OCI-LY7 (cell line): ENCODE results near the gene BCLAF1. TPM values are rescaled to one million over a fixed set of nuclear protein-coding genes. Genes with fewer than 3 reads are reported as not detected.

Experiments
- BruUV-seq: library from RNA; stranded (reverse); fragments of 400-500 nt; replicated peaks from 2 replicates; lab custom pipeline; 2021; lab: Mats Ljungman, UMichigan
- CTCF ChIA-PET: fragments of 300-600 bp; sonication (Branson Sonifier 250); formaldehyde crosslinking; loops from one replicate; lab custom pipeline; 2022; ENCODE audit warnings: antibody characterized with exemption; ENCODE audit not compliant: unreplicated experiment; lab: Charles Lee
- POLR2A ChIA-PET: fragments of 300-600 bp; sonication (Branson Sonifier 250); formaldehyde crosslinking; loops from one replicate; lab custom pipeline; 2022; ENCODE audit warnings: antibody characterized with exemption; lab: Charles Lee
- DNase-seq: peaks from one replicate; pipeline ENCODE4 v3.0.0-alpha.2; 2015; ENCODE audit warnings: low spot score
- H2AFZ ChIP-seq: fragments of 200-600 bp; sonication (generic), shearing (Covaris generic); 2 replicates; pipeline ENCODE4 v1.6.1; 2014; ENCODE audit warnings: mild to moderate bottlenecking, antibody characterized with exemption, low read length, moderate library complexity
- H3K27ac ChIP-seq: fragments of 200-600 bp; sonication (generic); 2 replicates; pipeline ENCODE4 v1.5.1; 2014; ENCODE audit warnings: mixed run types, low read depth, mild to moderate bottlenecking, moderate library complexity, low read length, inconsistent platforms; ENCODE audit not compliant: poor library complexity, severe bottlenecking
- H3K36me3 ChIP-seq: fragments of 200-600 bp; sonication (generic); 2 replicates; pipeline ENCODE4 v1.6.1; 2014; ENCODE audit warnings: mild to moderate bottlenecking, antibody characterized with exemption, low read length, moderate library complexity, mixed read lengths; ENCODE audit not compliant: insufficient read depth
- H3K4me1 ChIP-seq: fragments of 200-600 bp; sonication (generic); 2 replicates; pipeline ENCODE4 v1.5.1; 2014; ENCODE audit warnings: mild to moderate bottlenecking, low read length; ENCODE audit not compliant: insufficient read depth, poor library complexity, severe bottlenecking
- H3K4me2 ChIP-seq: fragments of 200-600 bp; sonication (generic); 2 replicates; pipeline ENCODE4 v1.6.1; 2014; ENCODE audit warnings: mild to moderate bottlenecking, low read length
- H3K4me3 ChIP-seq: fragments of 200-600 bp; sonication (generic); 2 replicates; pipeline ENCODE4 v1.5.1; 2014; ENCODE audit warnings: mild to moderate bottlenecking, low read depth, low read length; ENCODE audit not compliant: poor library complexity, severe bottlenecking
- H3K79me2 ChIP-seq: fragments of 200-600 bp; sonication (generic); 2 replicates; pipeline ENCODE4 v1.6.1; 2016; ENCODE audit warnings: low read depth, mild to moderate bottlenecking, low read length, moderate library complexity, mixed read lengths; ENCODE audit not compliant: insufficient read depth
- H3K9me2 ChIP-seq: fragments of 200-600 bp; sonication (generic); 2 replicates; pipeline ENCODE4 v1.6.1; 2016; ENCODE audit warnings: mild to moderate bottlenecking, low read length, mixed read lengths; ENCODE audit not compliant: insufficient read depth
- H3K9me3 ChIP-seq: fragments of 200-600 bp; sonication (generic); 2 replicates; pipeline ENCODE4 v1.6.1; 2014; ENCODE audit warnings: mild to moderate bottlenecking, mixed run types, low read length, mixed read lengths
- H4K20me1 ChIP-seq: fragments of 200-600 bp; sonication (generic); 2 replicates; pipeline ENCODE4 v1.6.1; 2014; ENCODE audit warnings: mild to moderate bottlenecking, antibody characterized with exemption, low read length, moderate library complexity, mixed read lengths; ENCODE audit not compliant: insufficient read depth
- EZH2phosphoT487 ChIP-seq: fragments of 200-600 bp; sonication (generic); IDR thresholded peaks from 2 replicates; pipeline ENCODE4 v1.6.1; 2018; ENCODE audit warnings: low read depth, borderline replicate concordance, mild to moderate bottlenecking, mixed run types, antibody characterized with exemption, low read length, moderate library complexity, mixed read lengths
- intact Hi-C: fragments of 100-400 bp; cut with micrococcal nuclease; formaldehyde crosslinking; loops from one replicate; pipeline ENCODE4 v1.10.0; 2022; ENCODE audit not compliant: unreplicated experiment
- total RNA-seq, 2 experiments: library from RNA; depleted of rRNA in 1 of 2; stranded (reverse); fragments of >200 nt in 1 of 2; shearing (Covaris generic) in 1 of 2; gene quantifications; 2 replicates each; pipeline ENCODE4 v1.2.3, GENCODE V29; 2014 to 2022
- TF ChIP-seq, protein P1 (sequence below): fragments of 200-600 bp; sonication (generic); conservative IDR thresholded peaks from 2 replicates; pipeline ENCODE4 v1.5.1; 2014; ENCODE audit warnings: mild to moderate bottlenecking, antibody characterized with exemption, low read length, moderate library complexity, mixed read lengths

Gene BCLAF1
- total RNA-seq, 2 experiments from 2014 or later = 130 to 186 TPM

DNA sequence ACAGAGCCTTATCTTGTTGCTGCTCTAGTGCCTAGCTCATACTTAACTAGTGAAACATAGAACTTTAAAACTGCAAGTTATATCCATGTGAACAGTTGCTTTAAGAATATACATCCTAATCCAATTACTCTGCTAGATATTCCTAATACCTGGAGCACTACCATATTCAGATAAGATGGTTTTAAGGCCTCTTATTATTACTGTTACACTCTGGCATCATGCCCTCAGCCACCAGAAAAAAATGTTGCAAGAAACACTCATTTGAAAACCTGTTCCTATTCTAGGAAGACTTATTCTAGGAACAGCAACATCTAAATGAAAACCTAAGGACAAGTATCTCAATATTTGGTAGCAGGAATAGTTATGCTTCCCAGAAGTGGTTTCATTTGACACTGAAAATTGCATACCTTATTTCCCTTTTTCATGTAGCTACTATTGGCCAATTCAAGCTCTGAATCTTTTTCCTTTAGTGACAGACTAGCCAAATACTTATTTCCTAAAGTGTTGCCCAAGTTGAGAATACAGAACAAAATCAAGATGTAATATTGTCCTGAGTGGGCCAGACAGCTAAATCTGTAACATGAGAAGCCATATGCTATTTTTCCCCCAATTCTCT is 34.7 kb downstream of the BCLAF1 start:
- CTCF ChIA-PET = no interaction called here
- Histone ChIP-seq H3K9me3 (no peaks in the 10 kb centered on the region), H3K4me2 (no peak overlapping the region), H3K79me2 (peaks cover 1% of the 10 kb centered on the region; the same call in 1 of the 2 replicates), H3K36me3 (peaks cover 34% of the 10 kb centered on the region), H3K9me2 (no peaks in the 10 kb centered on the region), H3K4me1 (peaks cover 9% of the 10 kb centered on the region), H4K20me1 (peaks cover 18% of the 10 kb centered on the region; the same call in 1 of the 2 replicates), H3K4me3 (no peak overlapping the region), H2AFZ (no peak overlapping the region), H3K27ac (no peak overlapping the region)
- DNase-seq = no peak
- POLR2A ChIA-PET = interaction anchor here (1.4 to 8.4 kb wide), 3 partner anchors 8 to 33 kb away, joined by 4 to 99 read pairs (median 4); partner anchors contain the start of gene BCLAF1
- TF ChIP-seq, protein P1, sequence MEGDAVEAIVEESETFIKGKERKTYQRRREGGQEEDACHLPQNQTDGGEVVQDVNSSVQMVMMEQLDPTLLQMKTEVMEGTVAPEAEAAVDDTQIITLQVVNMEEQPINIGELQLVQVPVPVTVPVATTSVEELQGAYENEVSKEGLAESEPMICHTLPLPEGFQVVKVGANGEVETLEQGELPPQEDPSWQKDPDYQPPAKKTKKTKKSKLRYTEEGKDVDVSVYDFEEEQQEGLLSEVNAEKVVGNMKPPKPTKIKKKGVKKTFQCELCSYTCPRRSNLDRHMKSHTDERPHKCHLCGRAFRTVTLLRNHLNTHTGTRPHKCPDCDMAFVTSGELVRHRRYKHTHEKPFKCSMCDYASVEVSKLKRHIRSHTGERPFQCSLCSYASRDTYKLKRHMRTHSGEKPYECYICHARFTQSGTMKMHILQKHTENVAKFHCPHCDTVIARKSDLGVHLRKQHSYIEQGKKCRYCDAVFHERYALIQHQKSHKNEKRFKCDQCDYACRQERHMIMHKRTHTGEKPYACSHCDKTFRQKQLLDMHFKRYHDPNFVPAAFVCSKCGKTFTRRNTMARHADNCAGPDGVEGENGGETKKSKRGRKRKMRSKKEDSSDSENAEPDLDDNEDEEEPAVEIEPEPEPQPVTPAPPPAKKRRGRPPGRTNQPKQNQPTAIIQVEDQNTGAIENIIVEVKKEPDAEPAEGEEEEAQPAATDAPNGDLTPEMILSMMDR = no peak
- TF ChIP-seq EZH2phosphoT487 = no peak
- BruUV-seq = no TSS peak
- intact Hi-C loops = loop anchor here (2.0 kb wide), 1 partner anchor 14 kb away; no protein-coding TSS in a partner anchor

DNA sequence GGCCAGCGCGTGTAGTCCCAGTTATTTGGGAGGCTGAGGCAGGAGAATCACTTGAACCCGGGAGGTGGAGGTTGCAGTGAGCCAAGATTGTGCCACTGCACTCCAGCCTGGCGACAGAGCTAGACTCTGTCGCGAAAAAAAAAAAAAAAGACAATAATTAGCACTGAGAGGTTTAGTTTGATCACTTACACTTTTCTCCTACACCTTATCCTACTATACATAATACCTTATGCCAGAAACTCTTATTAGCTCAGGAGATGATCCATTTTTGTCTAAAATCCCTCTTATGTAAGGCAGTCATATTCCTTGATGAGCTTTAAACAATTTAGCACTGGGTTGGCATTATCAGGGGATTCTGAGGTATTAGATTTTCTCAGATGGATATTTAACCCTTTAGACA is 35.9 kb downstream of the BCLAF1 start:
- POLR2A ChIA-PET = interaction anchor here (0.6 to 8.4 kb wide), 9 partner anchors 9 to 115 kb away, joined by 3 to 99 read pairs (median 4); partner anchors contain the start of gene BCLAF1
- H3K9me3 ChIP-seq = peaks cover 6% of the 10 kb centered on the region; the same call in 1 of the 2 replicates
- peaks cover 13% of the 10 kb centered on the region; the same call in 1 of the 2 replicates for H3K79me2 ChIP-seq
- H3K36me3 ChIP-seq = peaks cover 28% of the 10 kb centered on the region
- no TSS peak for BruUV-seq
- no peak overlapping the region for H3K27ac ChIP-seq
- CTCF ChIA-PET = interaction anchor here (0.5 kb wide), 1 partner anchor 36 kb away, joined by 3 read pairs; the partner anchor contains the start of gene BCLAF1
- peaks cover 9% of the 10 kb centered on the region for H3K4me1 ChIP-seq
- DNase-seq = no peak
- intact Hi-C loops = loop anchor here (2.0 kb wide), 1 partner anchor 15 kb away; no protein-coding TSS in a partner anchor
- no peak overlapping the region for H3K4me3 ChIP-seq
- 0 out of 2 replicates have a peak, but pooled peaks cover 9% of the 10 kb centered on the region for H4K20me1 ChIP-seq
- H2AFZ ChIP-seq = no peak overlapping the region
- H3K9me2 ChIP-seq = no peaks in the 10 kb centered on the region
- H3K4me2 ChIP-seq = no peak overlapping the region
- TF ChIP-seq, protein P1 = no peak
- TF ChIP-seq EZH2phosphoT487 = no peak
